Heart left ventricle (tissue), 13 donors: ENCODE data around the gene S100A1.

Experiments used
- CTCF ChIP-seq, 12 donors: fragments of 200-600 bp; sonication (generic) in 4 of 12; IDR thresholded peaks; one replicate each; pipeline versions ENCODE4 v1.5.0 to v1.8.0; 2018 to 2022; ENCODE audit warnings: antibody characterized with exemption in 12 of 12, mild to moderate bottlenecking in 5 of 12
- POLR2A ChIP-seq, 2 donors: fragments of 450-650 bp; IDR thresholded peaks; one replicate each; pipeline ENCODE4 v1.6.1; 2017; ENCODE audit warnings: antibody characterized with exemption in 2 of 2, mild to moderate bottlenecking in 2 of 2, moderate library complexity in 2 of 2
- donor health status: ischemic (EF 13 %, LVEDD 7.1; RV severe dilation, severe dysfunction).
- donor health status: DM: no; HTN: yes; CAD: no.
- donor health status: DM: no; HTN: no; CAD: no.
- donor health status: ischemic (EF 25% LVEDD 6.9; RV normal size, moderate dysfunction).
- donor health status: ischemic (EF 25% LVEDD 5.7; RV mildly dilated, moderate dysfunction).
- donor health status: ischemic (EF 35%, LVEDD 5.7; RV mildly dilated, moderate dysfunction).
- donor health status: nonischemic (EF 11% LVEDD 7.7; RV severe dilation, severe dysfunction).
- donor health status: DM: yes; HTN: yes; CAD: no.
- donor health status: PGD.
- donor health status: ischemic (EF 29% LVEDD 5.4; RV normal size, mild dysfunction).
- donor health status: nonischemic (EF 23%, LVEDD 6.1; RV moderate dilation, normal function).

GRCh38 chr1:153655333-153655732, 27.1 kb downstream of the S100A1 start:
- TF ChIP-seq CTCF (IDR thresholded peaks at IDR 0.05) (no peak), POLR2A (IDR thresholded peaks at IDR 0.05) (no peak)
